GM12801 (cell line): ENCODE results near the gene XRCC1.

Experiments
- CTCF ChIP-seq: IDR thresholded peaks from one replicate; pipeline ENCODE4 v1.5.1; 2011; ENCODE audit warnings: control low read depth; ENCODE audit not compliant: insufficient read length; ENCODE audit errors: extremely low read depth

XRCC1 gene

DNA sequence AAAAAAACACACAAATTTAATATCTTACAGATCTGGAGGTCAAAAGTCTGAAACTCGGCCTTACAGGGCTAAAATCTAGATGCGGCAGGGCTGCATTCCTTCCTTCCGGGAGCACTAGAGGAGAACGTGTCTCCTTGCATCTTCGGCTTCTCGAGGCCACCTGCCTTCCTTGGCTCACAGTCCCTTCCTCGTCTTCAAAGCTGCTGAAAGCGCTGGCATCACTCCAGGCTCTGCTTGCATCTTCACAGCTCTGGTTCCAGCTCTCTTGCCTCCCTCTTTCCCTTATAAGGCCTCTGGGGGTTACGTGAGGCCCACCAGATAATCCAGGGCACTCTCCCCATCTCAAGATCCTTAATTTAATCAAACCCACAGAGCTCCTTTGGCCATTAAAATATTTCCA is 10.5 kb downstream of the XRCC1 start:
- no peak for TF ChIP-seq CTCF

DNA sequence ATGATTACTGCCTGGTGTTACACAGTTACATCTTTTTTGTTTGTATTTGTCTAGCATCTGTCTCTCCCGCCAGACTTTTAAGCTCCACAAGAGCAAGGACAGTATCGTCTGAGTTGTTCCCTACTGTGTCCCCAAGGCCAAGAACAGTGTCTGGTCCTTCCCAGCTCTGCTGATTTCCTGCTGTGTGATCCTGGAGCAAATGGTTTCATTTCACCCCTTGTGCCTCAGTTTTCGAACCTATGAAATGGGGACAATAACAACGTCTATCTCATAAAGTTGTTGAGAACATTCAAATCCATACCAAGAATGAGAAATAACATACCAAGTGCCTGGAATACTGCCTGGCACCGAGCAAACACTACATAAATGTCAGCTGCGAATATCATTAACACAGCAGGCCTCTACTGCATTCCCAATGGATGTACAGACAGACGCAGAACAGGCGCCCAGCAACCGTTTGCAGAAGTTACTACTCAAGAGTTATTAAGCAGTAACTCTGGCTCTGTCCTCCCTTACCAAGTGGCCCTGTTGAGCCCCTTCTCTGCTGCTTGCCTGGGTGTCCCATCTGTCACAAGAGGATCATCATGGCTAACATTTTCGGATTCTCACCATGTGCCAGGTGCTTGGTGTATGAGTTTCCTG is 11.4 kb downstream of the XRCC1 start:
- no peak for TF ChIP-seq CTCF

GRCh38 chr19:43562698-43563241 is 12.6 kb downstream of the XRCC1 start:
- no peak for TF ChIP-seq CTCF

GRCh38 chr19:43562226-43562697 is 13.1 kb downstream of the XRCC1 start:
- no peak for TF ChIP-seq CTCF

DNA sequence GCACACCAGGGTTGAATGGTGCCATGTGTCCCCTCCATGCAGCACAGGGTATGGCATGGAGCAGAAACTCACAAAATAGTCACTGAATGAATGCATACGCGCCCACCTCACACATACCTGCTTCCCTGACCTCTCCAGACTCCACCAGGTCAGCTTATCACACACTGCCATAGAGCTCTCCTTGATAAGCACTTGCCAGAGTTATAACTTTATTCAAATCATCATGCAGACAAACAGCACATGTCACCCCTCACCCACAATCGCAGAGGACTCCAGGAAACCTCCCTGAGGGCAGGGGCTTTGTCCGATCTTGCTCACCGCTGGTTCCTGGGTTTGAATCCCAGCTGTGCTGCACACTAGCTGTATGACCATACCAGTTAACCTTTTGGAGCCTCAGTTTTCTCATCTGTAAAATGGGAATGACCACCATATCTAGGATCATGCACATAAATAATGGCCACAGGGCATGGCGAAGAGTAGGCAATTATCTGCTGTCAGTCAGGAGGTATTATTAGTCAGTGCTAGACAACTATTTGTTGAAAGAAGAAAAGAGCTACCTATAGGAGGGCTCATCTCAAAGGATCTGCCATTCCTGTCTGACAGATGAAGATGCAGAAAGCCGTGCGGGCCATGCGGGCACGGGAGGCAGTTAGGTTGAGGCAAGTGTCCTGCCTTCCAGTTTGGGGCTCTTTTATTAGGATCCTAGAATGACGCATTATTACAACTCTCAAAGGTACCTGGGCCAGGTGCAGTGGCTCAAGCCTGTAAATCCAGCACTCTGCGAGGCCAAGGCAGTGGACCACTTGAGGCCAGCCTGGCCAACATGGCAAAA is 14.0 kb downstream of the XRCC1 start:
- no peak for TF ChIP-seq CTCF

- TF ChIP-seq CTCF: no peak
Measured at GRCh38 chr19:43560687-43561086, 14.6 kb downstream of the XRCC1 start.

- TF ChIP-seq CTCF: no peak
Measured at GRCh38 chr19:43555185-43555770, 20.0 kb downstream of the XRCC1 start.
